Kidney epithelial cell (primary cell): ENCODE measurements around the gene SMCO3. TPM values are rescaled to one million over a fixed set of nuclear protein-coding genes. Genes with fewer than 3 reads are reported as not detected.
"Not testable (repeated sequence)": the region's sequence is repeated elsewhere in the genome, so short reads cannot be mapped to it uniquely, and the experiment has no call there.

Experiments
- DNase-seq: peaks from one replicate; pipeline ENCODE4 v3.0.0-alpha.2; 2010; ENCODE audit warnings: low read depth
- H3K27me3 ChIP-seq: 2 replicates; pipeline ENCODE4 v1.6.0; 2011; ENCODE audit warnings: low read length; ENCODE audit not compliant: control insufficient read depth, insufficient read depth
- H3K36me3 ChIP-seq: 2 replicates; pipeline ENCODE4 v1.5.1; 2011; ENCODE audit warnings: low read length; ENCODE audit not compliant: control insufficient read depth, insufficient read depth
- H3K4me3 ChIP-seq: 2 replicates; pipeline ENCODE4 v1.5.1; 2011; ENCODE audit warnings: low read depth, mild to moderate bottlenecking, control low read depth, low read length
- total RNA-seq: library from RNA; depleted of rRNA; stranded (reverse); fragments of >200 nt; gene quantifications from 2 replicates; pipeline ENCODE4 v1.2.3, GENCODE V29; 2015
- TF ChIP-seq, protein P1 (sequence below): IDR thresholded peaks from 2 replicates; pipeline ENCODE4 v1.5.1; 2011; ENCODE audit warnings: mild to moderate bottlenecking, moderate library complexity, low read length, control low read depth, inconsistent platforms; ENCODE audit not compliant: insufficient read depth, poor library complexity, severe bottlenecking

SMCO3 gene
- total RNA-seq, 1 donor from 2014 or later = not detected

- TF ChIP-seq, protein P1, sequence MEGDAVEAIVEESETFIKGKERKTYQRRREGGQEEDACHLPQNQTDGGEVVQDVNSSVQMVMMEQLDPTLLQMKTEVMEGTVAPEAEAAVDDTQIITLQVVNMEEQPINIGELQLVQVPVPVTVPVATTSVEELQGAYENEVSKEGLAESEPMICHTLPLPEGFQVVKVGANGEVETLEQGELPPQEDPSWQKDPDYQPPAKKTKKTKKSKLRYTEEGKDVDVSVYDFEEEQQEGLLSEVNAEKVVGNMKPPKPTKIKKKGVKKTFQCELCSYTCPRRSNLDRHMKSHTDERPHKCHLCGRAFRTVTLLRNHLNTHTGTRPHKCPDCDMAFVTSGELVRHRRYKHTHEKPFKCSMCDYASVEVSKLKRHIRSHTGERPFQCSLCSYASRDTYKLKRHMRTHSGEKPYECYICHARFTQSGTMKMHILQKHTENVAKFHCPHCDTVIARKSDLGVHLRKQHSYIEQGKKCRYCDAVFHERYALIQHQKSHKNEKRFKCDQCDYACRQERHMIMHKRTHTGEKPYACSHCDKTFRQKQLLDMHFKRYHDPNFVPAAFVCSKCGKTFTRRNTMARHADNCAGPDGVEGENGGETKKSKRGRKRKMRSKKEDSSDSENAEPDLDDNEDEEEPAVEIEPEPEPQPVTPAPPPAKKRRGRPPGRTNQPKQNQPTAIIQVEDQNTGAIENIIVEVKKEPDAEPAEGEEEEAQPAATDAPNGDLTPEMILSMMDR = no peak
- no peak for DNase-seq
- no peaks in the 10 kb centered on the region for H3K36me3 ChIP-seq
- no peaks in the 10 kb centered on the region for H3K27me3 ChIP-seq
- H3K4me3 ChIP-seq = peak overlapping the region; percentile 89
These were observed 44.5 kb downstream of the SMCO3 start for GRCh38 chr12:14769466-14769968.

DNA sequence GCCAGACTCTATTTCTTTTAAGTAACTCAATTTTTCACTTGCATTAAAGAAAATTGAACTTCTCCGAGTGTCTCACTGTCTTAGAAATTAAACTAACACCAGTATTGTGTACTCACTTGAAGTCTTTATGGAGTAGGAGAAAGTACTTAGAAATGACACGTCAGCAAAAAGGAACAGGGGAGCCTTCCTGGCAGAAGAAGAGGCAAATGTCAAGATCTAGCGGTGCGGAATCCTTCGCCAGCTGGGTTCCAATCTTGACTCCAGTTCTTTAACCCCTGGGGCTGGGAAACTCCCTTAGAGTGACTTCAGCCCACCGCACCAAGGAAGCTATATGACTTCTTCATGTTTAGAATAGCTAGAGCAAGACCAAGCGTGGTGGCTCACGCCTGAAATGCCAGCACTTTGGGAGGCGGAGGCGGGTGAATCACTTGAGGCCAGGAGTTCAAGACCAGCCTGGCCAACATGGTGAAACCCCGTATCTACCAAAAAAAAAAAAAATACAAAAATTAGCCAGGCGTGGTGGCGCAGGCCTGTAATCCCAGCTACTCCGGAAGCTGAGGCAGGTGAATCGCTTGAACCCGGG, 45.1 kb downstream of the SMCO3 start:
- no peak for DNase-seq
- Histone ChIP-seq H3K4me3 (peak overlapping the region; percentile 89), H3K36me3 (no peaks in the 10 kb centered on the region), H3K27me3 (no peaks in the 10 kb centered on the region)
- TF ChIP-seq, protein P1 = no peak

GRCh38 chr12:14767617-14768016, 46.4 kb downstream of the SMCO3 start:
- Histone ChIP-seq H3K27me3 (no peaks in the 10 kb centered on the region), H3K36me3 (no peaks in the 10 kb centered on the region), H3K4me3 (no peak overlapping the region)
- TF ChIP-seq, protein P1 = no peak
- DNase-seq = no peak

DNA sequence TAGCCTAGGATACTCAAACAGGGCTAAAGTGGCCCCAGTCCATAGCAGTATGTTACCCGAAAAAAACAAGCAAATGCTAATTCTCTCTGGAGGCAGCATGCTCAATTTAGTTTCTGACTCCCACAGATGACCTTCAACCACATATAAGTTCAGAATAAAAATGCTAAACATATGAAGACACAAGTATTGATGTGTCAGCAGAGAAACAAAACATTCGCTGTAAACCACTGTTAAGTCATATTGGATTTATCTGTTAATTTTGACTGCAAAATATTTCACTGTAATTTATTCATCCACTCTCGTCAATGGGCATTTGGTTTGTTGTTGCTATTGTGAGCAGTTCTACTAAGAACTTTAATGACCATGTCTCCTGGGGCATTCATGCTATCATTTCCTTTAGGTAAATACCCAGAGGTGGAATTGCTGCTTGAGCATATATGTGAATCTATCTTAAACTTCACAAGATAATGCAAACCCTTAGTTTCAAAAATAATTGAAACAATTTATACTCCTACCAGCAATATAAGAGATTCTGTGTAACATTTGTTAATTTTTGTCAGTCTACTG, 47.2 kb downstream of the SMCO3 start:
- no peak overlapping the region for H3K4me3 ChIP-seq
- no peak for DNase-seq
- TF ChIP-seq, protein P1 = no peak
- H3K27me3 ChIP-seq = no peaks in the 10 kb centered on the region
- no peaks in the 10 kb centered on the region for H3K36me3 ChIP-seq

DNA sequence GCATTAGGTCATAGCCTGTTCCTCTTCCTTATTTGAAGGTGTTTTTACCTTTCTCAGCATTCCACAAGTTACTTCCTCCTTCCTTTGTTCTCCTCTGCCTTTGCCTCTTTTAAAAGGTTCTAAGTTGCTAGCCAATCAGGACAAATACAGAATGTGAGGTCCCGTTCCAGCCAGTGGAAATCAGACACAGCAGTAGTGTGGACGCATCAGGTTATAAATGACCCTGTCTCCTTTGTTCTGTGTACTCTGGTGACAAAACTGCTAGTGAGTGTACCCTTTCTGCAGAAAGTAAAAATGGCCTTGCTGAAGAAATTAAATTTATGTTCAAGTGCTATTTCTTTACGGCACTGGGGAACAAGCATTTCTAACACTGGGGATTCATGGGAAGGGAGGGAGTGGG, 48.0 kb downstream of the SMCO3 start:
- not testable (repeated sequence) for H3K36me3 ChIP-seq, H3K4me3 ChIP-seq, DNase-seq, H3K27me3 ChIP-seq

DNA sequence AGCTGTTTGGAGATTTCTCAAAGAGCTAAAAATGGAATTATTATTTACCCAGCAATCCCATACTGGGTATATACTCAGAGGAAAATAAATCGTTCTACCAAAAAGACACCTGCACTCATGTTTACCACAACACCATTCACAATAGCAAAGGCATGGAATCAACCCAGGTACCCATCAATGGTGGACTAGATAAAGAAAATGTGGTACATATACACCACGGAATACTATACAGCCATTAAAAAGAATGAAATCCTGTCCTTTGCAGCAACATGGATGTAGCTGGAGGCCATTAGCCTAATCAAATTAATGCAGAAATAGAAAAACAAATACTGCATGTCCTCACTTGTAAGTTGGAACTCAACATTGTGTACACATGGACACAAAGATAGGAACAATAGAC, 48.6 kb downstream of the SMCO3 start:
- no peak overlapping the region for H3K4me3 ChIP-seq
- no peaks in the 10 kb centered on the region for H3K36me3 ChIP-seq
- no peak for DNase-seq
- no peaks in the 10 kb centered on the region for H3K27me3 ChIP-seq
- TF ChIP-seq, protein P1 = no peak

- not testable (repeated sequence) for H3K4me3 ChIP-seq, DNase-seq, H3K36me3 ChIP-seq, H3K27me3 ChIP-seq
These were observed 54.2 kb downstream of the SMCO3 start for GRCh38 chr12:14759711-14760280.
